ENCODE data around the gene CEP350.

DNA sequence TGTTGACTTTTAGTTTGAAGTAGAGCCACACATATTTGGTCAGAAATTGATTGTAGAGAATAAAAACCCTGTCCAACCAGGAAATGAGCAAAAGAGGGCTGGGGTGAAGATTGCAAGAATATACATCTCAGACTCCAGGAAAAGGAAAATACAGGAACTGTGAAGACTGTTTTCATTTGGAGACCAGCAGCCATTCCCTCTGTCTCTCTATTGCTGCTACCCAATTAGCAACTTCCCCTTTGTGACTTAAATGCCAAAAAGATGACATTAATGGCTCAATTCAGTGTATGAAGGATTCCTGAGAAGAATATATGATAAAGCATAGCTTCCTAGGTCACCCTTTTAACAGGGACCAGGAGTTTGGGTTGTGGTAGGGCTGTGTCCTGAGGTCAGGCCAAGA lies 31.6 kb upstream of the CEP350 start:
- TF ChIP-seq, protein P1, sequence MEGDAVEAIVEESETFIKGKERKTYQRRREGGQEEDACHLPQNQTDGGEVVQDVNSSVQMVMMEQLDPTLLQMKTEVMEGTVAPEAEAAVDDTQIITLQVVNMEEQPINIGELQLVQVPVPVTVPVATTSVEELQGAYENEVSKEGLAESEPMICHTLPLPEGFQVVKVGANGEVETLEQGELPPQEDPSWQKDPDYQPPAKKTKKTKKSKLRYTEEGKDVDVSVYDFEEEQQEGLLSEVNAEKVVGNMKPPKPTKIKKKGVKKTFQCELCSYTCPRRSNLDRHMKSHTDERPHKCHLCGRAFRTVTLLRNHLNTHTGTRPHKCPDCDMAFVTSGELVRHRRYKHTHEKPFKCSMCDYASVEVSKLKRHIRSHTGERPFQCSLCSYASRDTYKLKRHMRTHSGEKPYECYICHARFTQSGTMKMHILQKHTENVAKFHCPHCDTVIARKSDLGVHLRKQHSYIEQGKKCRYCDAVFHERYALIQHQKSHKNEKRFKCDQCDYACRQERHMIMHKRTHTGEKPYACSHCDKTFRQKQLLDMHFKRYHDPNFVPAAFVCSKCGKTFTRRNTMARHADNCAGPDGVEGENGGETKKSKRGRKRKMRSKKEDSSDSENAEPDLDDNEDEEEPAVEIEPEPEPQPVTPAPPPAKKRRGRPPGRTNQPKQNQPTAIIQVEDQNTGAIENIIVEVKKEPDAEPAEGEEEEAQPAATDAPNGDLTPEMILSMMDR (IDR thresholded peaks at IDR 0.05): no peak
- TF ChIP-seq ZFX (IDR thresholded peaks at IDR 0.05; ENCODE audit: borderline replicate concordance): no peak
